LNCAP (cell line): ENCODE measurements around the gene SLC39A3.

Experiments
- TF ChIP-seq, protein P1 (sequence below): fragments of 450-650 bp; IDR thresholded peaks from 2 replicates; pipeline ENCODE4 v1.5.1; 2017; ENCODE audit warnings: mild to moderate bottlenecking

SLC39A3 gene, protein sequence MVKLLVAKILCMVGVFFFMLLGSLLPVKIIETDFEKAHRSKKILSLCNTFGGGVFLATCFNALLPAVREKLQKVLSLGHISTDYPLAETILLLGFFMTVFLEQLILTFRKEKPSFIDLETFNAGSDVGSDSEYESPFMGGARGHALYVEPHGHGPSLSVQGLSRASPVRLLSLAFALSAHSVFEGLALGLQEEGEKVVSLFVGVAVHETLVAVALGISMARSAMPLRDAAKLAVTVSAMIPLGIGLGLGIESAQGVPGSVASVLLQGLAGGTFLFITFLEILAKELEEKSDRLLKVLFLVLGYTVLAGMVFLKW

DNA sequence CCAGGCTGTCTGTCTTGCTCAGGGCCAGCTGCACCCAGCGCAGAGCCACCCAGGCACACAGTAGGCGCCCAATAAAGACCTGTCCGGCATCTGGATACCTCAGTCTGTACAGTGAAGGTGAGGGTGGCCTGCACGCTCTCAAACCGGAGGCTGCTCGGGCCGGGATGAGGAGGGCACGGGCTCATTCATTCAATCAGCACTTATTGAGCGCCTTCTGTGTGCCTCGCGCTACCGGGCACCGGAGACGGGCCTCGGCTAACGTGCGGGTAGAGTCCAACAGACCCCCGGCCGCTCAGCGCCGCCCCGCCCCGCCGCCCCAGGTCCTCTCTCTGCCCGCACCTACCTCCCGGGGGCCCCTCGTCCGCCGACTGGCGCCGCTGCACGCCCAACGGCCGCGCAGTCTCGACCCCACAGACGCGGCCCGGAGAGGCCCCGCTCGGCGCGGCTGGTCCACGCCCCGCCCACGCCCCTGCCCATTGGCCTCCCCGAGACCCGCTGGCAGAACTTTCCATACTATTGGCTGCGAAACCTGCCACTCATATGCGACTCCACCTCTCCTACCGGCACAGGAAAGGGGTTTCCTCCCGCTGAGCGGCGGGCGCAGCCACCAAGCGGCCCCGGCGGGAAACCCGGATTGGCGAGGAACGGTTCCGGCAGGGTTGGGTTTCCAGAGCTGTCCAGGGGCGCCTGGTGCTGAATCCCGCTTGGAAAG lies at the start of gene SLC39A3:
SLC39A3 (minus strand) TSS at position 416 of the 712 bp plus-strand sequence. CDS start 2,760 bp downstream, outside the sequence.
- TF ChIP-seq, protein P1, sequence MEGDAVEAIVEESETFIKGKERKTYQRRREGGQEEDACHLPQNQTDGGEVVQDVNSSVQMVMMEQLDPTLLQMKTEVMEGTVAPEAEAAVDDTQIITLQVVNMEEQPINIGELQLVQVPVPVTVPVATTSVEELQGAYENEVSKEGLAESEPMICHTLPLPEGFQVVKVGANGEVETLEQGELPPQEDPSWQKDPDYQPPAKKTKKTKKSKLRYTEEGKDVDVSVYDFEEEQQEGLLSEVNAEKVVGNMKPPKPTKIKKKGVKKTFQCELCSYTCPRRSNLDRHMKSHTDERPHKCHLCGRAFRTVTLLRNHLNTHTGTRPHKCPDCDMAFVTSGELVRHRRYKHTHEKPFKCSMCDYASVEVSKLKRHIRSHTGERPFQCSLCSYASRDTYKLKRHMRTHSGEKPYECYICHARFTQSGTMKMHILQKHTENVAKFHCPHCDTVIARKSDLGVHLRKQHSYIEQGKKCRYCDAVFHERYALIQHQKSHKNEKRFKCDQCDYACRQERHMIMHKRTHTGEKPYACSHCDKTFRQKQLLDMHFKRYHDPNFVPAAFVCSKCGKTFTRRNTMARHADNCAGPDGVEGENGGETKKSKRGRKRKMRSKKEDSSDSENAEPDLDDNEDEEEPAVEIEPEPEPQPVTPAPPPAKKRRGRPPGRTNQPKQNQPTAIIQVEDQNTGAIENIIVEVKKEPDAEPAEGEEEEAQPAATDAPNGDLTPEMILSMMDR = no peak

DNA sequence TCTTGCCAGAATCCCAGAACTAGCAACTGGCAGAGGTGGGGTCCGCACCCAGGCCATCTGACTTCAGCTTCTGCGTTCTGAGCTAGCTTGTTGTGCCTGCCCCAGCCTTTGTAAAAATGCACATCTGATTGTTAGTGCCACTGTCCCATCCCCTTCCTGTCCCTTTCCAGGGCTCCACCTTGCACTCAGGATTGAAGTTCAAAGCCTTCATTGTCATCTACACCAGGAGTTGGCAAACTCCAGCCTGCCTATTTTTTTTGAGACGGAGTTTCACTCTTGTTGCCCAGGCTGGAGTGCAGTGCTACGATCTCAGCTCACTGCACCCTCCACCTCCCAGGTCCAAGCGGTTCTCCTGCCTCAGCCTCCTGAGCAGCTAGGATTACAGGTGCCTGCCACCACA lies 48.4 kb upstream of the SLC39A3 start:
- TF ChIP-seq, protein P1 = no peak

DNA sequence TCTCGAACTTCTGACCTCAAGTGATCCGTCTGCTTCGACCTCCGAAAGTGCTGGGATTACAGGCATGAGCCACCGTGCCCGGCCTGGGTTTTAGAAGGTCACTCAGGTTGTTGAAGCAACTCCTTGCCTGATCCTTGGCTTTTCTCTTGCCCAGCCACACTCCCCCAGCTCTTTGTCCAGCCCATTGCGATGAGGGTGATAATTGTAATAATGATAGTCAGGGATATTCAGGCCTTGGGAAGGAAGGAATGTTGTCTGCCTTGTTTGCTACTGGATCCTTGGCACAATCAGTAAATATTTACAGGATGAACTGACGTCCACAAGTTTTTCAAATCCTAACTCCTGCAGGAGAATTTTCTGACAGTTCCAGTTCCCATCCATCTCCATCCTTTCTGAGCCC lies 47.3 kb upstream of the SLC39A3 start:
- TF ChIP-seq, protein P1 = no peak

DNA sequence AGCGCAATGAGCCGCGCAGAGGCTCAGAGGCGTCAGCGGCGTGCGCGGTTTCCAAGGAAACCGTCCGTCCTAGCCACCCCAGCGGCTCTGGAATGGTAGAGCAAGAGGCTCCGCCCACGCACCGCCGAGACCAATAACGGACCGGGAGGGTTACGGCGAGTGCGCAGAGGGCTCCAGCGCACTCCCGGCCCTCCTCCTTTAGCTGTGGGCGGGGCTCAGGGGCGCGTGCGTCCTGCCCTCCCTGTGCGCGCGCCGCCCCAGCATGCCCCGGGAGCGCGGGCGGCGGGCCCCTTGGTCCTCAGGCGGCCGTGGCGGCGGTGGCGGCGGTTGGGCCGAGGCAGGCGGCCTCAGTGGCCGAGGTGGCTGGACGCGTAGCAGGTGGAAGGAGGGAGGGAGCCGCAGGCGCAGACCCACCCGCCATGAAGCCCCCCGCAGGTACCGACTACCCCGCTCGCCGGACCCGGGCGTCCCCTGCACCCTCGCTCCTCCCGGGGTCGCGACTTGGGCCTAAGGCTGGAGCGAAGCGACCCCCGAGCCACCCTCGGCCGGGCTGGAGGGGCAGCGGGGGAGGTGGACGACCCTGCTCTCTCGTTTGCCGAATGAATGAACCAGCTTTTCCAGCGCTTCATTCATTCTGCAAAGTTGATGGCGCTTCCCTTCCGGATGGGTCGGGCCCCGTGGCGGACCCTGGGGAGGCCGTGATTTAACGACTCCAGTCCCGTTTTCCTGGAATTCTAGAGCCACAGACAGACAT lies 45.6 kb upstream of the SLC39A3 start, which contains the start of gene THOP1:
THOP1 (plus strand) TSS at position 260 of the 754 bp plus-strand sequence; CDS start at position 420, 160 bp downstream.
- TF ChIP-seq, protein P1 = no peak

DNA sequence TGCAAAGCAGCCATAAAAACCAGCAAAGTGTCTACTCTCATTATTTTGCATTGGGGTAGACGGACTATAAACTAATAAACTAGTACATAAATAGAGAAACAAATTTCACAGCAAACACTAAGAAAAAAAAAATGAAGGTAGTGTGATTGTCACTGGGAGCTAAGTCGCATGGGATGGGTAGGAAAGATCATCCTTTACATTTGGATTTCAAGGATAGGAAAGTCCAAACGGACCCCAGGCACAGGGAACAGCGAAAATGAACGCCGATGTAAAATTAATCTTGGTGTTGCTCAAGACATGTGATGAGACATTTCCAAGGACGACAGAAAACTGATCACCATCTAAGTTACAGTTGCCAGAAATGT lies 43.9 kb upstream of the SLC39A3 start:
- TF ChIP-seq, protein P1 = no peak

DNA sequence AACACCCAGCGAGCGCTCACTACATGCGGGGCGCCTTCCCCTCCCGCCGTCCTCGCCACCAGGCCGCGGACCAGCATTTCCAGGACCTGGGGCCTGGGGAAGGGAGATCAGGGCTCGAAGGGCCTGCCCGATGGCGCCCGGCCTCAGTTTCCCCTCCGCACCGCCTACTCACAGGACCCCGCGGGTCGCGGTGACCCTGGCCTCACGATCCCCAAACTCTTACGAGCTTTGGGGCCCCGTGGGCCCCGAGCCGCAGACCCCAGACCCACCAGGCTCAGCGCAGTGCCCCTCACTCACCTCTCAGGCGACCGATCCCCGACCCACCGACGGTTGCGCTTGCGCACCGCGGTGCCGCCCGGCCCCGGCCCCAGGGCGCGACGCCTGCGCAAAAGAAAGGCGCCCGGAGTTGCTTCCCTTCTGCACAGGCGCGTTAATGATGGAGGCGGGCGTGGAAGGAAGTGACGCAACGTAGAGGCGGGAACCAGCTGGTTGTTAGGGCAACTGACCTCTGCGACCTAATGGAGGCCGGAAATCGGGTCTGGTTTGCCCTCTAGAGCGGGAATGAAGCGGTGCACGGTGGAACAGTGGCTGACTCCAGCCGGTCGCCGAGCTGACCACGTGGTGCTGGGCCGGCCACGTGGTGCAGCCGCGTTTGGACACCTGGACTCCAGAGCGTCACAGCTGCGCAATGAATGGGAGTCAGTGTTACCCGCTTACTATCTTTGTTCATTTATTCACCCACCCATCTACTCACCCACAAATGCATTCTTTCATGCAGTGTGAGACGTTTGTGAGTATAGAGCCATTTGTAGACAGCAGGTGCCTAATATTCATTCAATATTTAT lies 43.3 kb upstream of the SLC39A3 start, which contains the start of gene SGTA:
SGTA (minus strand) TSS at position 338 of the 845 bp plus-strand sequence. CDS start 14,205 bp downstream, outside the sequence.
- TF ChIP-seq, protein P1 = no peak; the same call in 1 of the 2 replicates
